HepG2 (cell line): ENCODE measurements around the gene CKAP5. TPM values are rescaled to one million over a fixed set of nuclear protein-coding genes. Genes with fewer than 3 reads are reported as not detected.
A peak's percentile ranks its signal among the peaks of the same experiment; 100 is the strongest.

Source experiments
- ADNP ChIP-seq: sonication (generic); formaldehyde crosslinking; IDR thresholded peaks from 2 replicates; pipeline ENCODE4 v1.4.0; 2020; ENCODE audit warnings: missing genetic modification reagents
- CCDC6 ChIP-seq: sonication (generic); formaldehyde crosslinking; IDR thresholded peaks from 2 replicates; pipeline ENCODE4 v1.8.1; 2022; ENCODE audit warnings: mild to moderate bottlenecking, missing genetic modification reagents, moderate library complexity
- ELF1 ChIP-seq: sonication (generic); formaldehyde crosslinking; IDR thresholded peaks from 2 replicates; pipeline ENCODE4 v1.4.0; 2020; ENCODE audit warnings: missing genetic modification reagents
- HNF4G ChIP-seq, 2 experiments: sonication (generic) in 1 of 2; formaldehyde crosslinking in 1 of 2; IDR thresholded peaks; 2 replicates each; pipeline versions ENCODE4 v1.4.0 to v1.6.1; 2011 to 2020; ENCODE audit warnings: borderline replicate concordance in 2 of 2, low read depth in 2 of 2, mild to moderate bottlenecking in 2 of 2, low read length in 1 of 2, missing genetic modification reagents in 1 of 2, moderate library complexity in 1 of 2
- KDM1A ChIP-seq: IDR thresholded peaks from 2 replicates; pipeline ENCODE4 v1.6.1; 2016; ENCODE audit warnings: missing compliant biosample characterization
- LCORL ChIP-seq, 2 experiments: fragments of 450-650 bp in 1 of 2; sonication (generic) in 1 of 2; formaldehyde crosslinking in 1 of 2; IDR thresholded peaks; 2 replicates each; pipeline versions ENCODE4 v1.5.0 to v1.6.1; 2017 to 2020; ENCODE audit warnings: antibody characterized with exemption in 1 of 2, missing genetic modification reagents in 1 of 2
- MYC ChIP-seq: sonication (generic); formaldehyde crosslinking; IDR thresholded peaks from 2 replicates; pipeline ENCODE4 v1.9.0; 2021; ENCODE audit warnings: missing genetic modification reagents, borderline replicate concordance
- NCOA5 ChIP-seq: sonication (generic); formaldehyde crosslinking; IDR thresholded peaks from 2 replicates; pipeline ENCODE4 v1.4.0; 2020; ENCODE audit warnings: missing genetic modification reagents
- PCBP2 ChIP-seq: fragments of 200-400 bp; formaldehyde crosslinking; optimal IDR thresholded peaks from 2 replicates; pipeline ENCODE3; 2018; ENCODE audit warnings: low read length, low read depth; ENCODE audit not compliant: poor library complexity, severe bottlenecking
- POGK ChIP-seq: sonication (generic); formaldehyde crosslinking; conservative IDR thresholded peaks from 2 replicates; pipeline ENCODE4 v1.8.0; 2022; ENCODE audit warnings: mild to moderate bottlenecking, moderate library complexity, missing genetic modification reagents
- SKI ChIP-seq: fragments of 450-650 bp; IDR thresholded peaks from one replicate; pipeline ENCODE4 v1.6.1; 2018; ENCODE audit warnings: mild to moderate bottlenecking; ENCODE audit not compliant: partially characterized antibody
- THYN1 ChIP-seq: sonication (generic); formaldehyde crosslinking; IDR thresholded peaks from 2 replicates; pipeline ENCODE4 v1.8.1; 2023; ENCODE audit warnings: low read depth, mild to moderate bottlenecking, moderate library complexity, missing genetic modification reagents, borderline replicate concordance
- TOE1 ChIP-seq: sonication (generic); formaldehyde crosslinking; IDR thresholded peaks from 2 replicates; pipeline ENCODE4 v1.4.0; 2020; ENCODE audit warnings: mild to moderate bottlenecking, missing genetic modification reagents
- XRCC5 ChIP-seq: fragments of 200-400 bp; formaldehyde crosslinking; optimal IDR thresholded peaks from 2 replicates; pipeline ENCODE3; 2017; ENCODE audit warnings: mild to moderate bottlenecking, low read length
- ZFAT ChIP-seq: sonication (generic); formaldehyde crosslinking; conservative IDR thresholded peaks from 2 replicates; pipeline ENCODE4 v1.8.1; 2023; ENCODE audit warnings: missing genetic modification reagents, inconsistent platforms
- ZNF260 ChIP-seq: sonication (generic); formaldehyde crosslinking; IDR thresholded peaks from 2 replicates; pipeline ENCODE4 v1.4.0; 2020; ENCODE audit warnings: missing genetic modification reagents, low read depth, mild to moderate bottlenecking, borderline replicate concordance
- ZNF567 ChIP-seq: sonication (generic); formaldehyde crosslinking; IDR thresholded peaks from 2 replicates; pipeline ENCODE4 v1.8.1; 2023; ENCODE audit warnings: mild to moderate bottlenecking, missing genetic modification reagents, borderline replicate concordance
- polyA plus RNA-seq, 8 experiments: library from polyadenylated mRNA; depleted of rRNA in 3 of 8; stranded (reverse) in 7 of 8; unstranded in 1 of 8; fragments of >200 nt; fragmentation: Illumina TruSeq in 4 of 8; extraction: Trizol in 4 of 8; gene quantifications; 2 replicates each; pipeline versions ENCODE4 v1.2.1 to v1.2.3, GENCODE V29; 2011 to 2016; ENCODE audit warnings: low read depth in 4 of 8, missing spikeins in 1 of 8, mixed read lengths in 1 of 8; ENCODE audit not compliant: insufficient read depth in 1 of 8
- total RNA-seq, 5 experiments: library from RNA; depleted of rRNA; stranded (reverse); fragments of >200 nt; fragmentation: Illumina TruSeq; extraction: Trizol; gene quantifications; 2 replicates each; pipeline ENCODE4 v1.2.3, GENCODE V29; 2016; ENCODE audit warnings: low read depth in 1 of 5
- TF ChIP-seq, protein P1 (sequence below): sonication (generic); formaldehyde crosslinking; IDR thresholded peaks from 2 replicates; pipeline ENCODE4 v1.4.0; 2020; ENCODE audit warnings: missing genetic modification reagents, borderline replicate concordance
- TF ChIP-seq, protein P2 (sequence below): IDR thresholded peaks from 2 replicates; pipeline ENCODE4 v1.6.1; 2016
- TF ChIP-seq, protein P3 (sequence below): sonication (generic); formaldehyde crosslinking; IDR thresholded peaks from 2 replicates; pipeline ENCODE4 v1.4.0; 2020; ENCODE audit warnings: mild to moderate bottlenecking, low read depth, missing genetic modification reagents

CKAP5 gene
- total and polyA plus RNA-seq, 2 of the 13 experiments (the other 11 are each of a cell fraction or from before 2014, with no cell fraction given), result 79.2 to 103 TPM

DNA sequence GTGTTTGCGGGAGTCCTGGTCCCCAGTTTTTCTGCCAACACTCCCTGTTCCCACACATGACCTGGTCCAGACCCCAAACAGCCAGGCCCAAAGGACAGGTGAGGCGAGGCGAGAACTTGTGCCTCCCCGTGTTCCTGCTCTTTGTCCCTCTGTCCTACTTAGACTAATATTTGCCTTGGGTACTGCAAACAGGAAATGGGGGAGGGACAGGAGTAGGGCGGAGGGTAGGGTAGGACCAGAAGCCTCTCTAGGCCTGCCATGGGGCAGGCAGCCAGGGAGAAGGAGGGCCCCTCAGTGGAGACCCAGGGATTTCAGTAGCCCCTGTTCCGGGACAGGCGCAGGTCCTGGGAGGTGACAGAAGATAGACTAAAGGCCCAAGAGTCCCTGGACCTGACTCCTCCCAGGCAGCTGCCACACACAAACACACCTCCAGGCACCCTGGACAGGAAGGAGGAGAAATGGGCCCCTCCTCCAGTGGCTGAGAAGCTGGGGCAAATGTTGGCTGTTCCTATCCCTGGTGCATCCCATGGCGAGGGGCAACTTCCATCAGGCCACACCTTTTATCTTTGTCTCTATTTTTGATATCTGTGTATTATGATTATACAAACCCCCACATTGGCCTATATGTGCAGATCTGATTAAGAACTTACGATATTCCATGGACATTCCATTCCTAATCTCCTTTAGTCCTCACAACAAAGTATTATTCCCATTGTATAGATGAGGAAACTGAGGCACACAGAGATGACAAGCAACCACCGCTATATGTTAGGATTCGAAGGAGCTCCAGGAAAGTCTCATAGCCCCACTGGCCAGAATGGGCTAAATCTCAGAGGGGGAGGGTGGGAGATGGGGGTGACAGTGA, 127.7 kb downstream of the CKAP5 start (continued):
- TF ChIP-seq THYN1 (CRISPR knock-in tag) (no peak), HNF4G (IDR thresholded peaks at IDR 0.05; ENCODE audit: borderline replicate concordance, low read depth, low read length) (peak; percentile 91), HNF4G (CRISPR knock-in tag; IDR thresholded peaks at IDR 0.05; ENCODE audit: borderline replicate concordance, low read depth) (peak; percentile 91), ZNF260 (CRISPR knock-in tag) (no peak), ADNP (CRISPR knock-in tag) (peak; percentile 32), CCDC6 (CRISPR knock-in tag) (peak; percentile 52; the same call in 1 of the 2 replicates), NCOA5 (CRISPR knock-in tag) (0 out of 2 replicates have a peak, but pooled peaks have one; percentile 31), PCBP2 (no peak), KDM1A (CRISPR knock-in tag) (peak; percentile 93), XRCC5 (peak; percentile 86), SKI (peak; percentile 80), ELF1 (CRISPR knock-in tag) (peak; percentile 90), TOE1 (peak; percentile 30; the same call in 1 of the 2 replicates), ZFAT (CRISPR knock-in tag) (no peak), MYC (CRISPR knock-in tag) (peak; percentile 82; the same call in 1 of the 2 replicates), POGK (peak; percentile 75), ZNF567 (CRISPR knock-in tag) (no peak), LCORL (IDR thresholded peaks at IDR 0.05) (no peak), LCORL (CRISPR knock-in tag; IDR thresholded peaks at IDR 0.05) (peak; percentile 100)
- TF ChIP-seq, protein P1, sequence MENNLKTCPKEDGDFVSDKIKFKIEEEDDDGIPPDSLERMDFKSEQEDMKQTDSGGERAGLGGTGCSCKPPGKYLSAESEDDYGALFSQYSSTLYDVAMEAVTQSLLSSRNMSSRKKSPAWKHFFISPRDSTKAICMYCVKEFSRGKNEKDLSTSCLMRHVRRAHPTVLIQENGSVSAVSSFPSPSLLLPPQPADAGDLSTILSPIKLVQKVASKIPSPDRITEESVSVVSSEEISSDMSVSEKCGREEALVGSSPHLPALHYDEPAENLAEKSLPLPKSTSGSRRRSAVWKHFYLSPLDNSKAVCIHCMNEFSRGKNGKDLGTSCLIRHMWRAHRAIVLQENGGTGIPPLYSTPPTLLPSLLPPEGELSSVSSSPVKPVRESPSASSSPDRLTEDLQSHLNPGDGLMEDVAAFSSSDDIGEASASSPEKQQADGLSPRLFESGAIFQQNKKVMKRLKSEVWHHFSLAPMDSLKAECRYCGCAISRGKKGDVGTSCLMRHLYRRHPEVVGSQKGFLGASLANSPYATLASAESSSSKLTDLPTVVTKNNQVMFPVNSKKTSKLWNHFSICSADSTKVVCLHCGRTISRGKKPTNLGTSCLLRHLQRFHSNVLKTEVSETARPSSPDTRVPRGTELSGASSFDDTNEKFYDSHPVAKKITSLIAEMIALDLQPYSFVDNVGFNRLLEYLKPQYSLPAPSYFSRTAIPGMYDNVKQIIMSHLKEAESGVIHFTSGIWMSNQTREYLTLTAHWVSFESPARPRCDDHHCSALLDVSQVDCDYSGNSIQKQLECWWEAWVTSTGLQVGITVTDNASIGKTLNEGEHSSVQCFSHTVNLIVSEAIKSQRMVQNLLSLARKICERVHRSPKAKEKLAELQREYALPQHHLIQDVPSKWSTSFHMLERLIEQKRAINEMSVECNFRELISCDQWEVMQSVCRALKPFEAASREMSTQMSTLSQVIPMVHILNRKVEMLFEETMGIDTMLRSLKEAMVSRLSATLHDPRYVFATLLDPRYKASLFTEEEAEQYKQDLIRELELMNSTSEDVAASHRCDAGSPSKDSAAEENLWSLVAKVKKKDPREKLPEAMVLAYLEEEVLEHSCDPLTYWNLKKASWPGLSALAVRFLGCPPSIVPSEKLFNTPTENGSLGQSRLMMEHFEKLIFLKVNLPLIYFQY (CRISPR knock-in tag), result peak; percentile 68; the same call in 1 of the 2 replicates
- TF ChIP-seq, protein P2, sequence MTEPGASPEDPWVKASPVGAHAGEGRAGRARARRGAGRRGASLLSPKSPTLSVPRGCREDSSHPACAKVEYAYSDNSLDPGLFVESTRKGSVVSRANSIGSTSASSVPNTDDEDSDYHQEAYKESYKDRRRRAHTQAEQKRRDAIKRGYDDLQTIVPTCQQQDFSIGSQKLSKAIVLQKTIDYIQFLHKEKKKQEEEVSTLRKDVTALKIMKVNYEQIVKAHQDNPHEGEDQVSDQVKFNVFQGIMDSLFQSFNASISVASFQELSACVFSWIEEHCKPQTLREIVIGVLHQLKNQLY (CRISPR knock-in tag), result peak; percentile 77
- TF ChIP-seq, protein P3, sequence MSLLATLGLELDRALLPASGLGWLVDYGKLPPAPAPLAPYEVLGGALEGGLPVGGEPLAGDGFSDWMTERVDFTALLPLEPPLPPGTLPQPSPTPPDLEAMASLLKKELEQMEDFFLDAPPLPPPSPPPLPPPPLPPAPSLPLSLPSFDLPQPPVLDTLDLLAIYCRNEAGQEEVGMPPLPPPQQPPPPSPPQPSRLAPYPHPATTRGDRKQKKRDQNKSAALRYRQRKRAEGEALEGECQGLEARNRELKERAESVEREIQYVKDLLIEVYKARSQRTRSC (CRISPR knock-in tag), result no peak
